HG03139 (cell line): ENCODE results near the gene ELANE.
"Not testable (repeated sequence)": the region's sequence is repeated elsewhere in the genome, so short reads cannot be mapped to it uniquely, and the experiment has no call there.

Source experiments
- ATAC-seq: cut with Tn5 transposase; IDR thresholded peaks from one replicate; pipeline ENCODE4 v1.9.1; 2021; ENCODE audit not compliant: unreplicated experiment

ELANE gene

GRCh38 chr19:876780-877314 lies 24.7 kb downstream of the ELANE start:
- no peak for ATAC-seq

- not testable (repeated sequence) for ATAC-seq
Observed at GRCh38 chr19:877992-878660, 26.0 kb downstream of the ELANE start.

GRCh38 chr19:878751-879561 lies 26.9 kb downstream of the ELANE start:
- ATAC-seq: not testable (repeated sequence)

GRCh38 chr19:879711-880438 lies 27.8 kb downstream of the ELANE start:
- no peak for ATAC-seq

- ATAC-seq: no peak
Observed at GRCh38 chr19:881385-882071, 29.4 kb downstream of the ELANE start.

- no peak for ATAC-seq
Observed at GRCh38 chr19:882871-883497, 30.9 kb downstream of the ELANE start.

GRCh38 chr19:883661-884211 lies 31.6 kb downstream of the ELANE start:
- ATAC-seq: no peak

GRCh38 chr19:884420-885211 lies 32.5 kb downstream of the ELANE start:
- ATAC-seq: no peak

- no peak for ATAC-seq
Observed at GRCh38 chr19:885536-886224, 33.6 kb downstream of the ELANE start.

- no peak for ATAC-seq
Observed at GRCh38 chr19:887072-887471, 35.0 kb downstream of the ELANE start.

- ATAC-seq: no peak
Observed at GRCh38 chr19:887599-887998, 35.5 kb downstream of the ELANE start.

- ATAC-seq: no peak
Observed at GRCh38 chr19:888581-889385, 36.7 kb downstream of the ELANE start.

- no peak for ATAC-seq
Observed at GRCh38 chr19:889662-890295, 37.7 kb downstream of the ELANE start.

GRCh38 chr19:890831-891230 lies 38.7 kb downstream of the ELANE start:
- ATAC-seq: no peak

GRCh38 chr19:891421-892200 lies 39.5 kb downstream of the ELANE start:
- not testable (repeated sequence) for ATAC-seq

GRCh38 chr19:892243-892893 lies 40.3 kb downstream of the ELANE start:
- no peak for ATAC-seq
